Measurements from ENCODE around the gene HOXC13. TPM values are rescaled to one million over a fixed set of nuclear protein-coding genes. Genes with fewer than 3 reads are reported as not detected.
A peak's percentile ranks its signal among the peaks of the same experiment; 100 is the strongest.

HOXC13 gene
- total and polyA plus RNA-seq, 2 experiments from 2014 or later: 0.10 TPM; not detected in 1

- H3K27ac Mint-ChIP-seq: no peak overlapping the region
- peaks cover 40% of the 10 kb centered on the region for H3K4me1 Mint-ChIP-seq
- TF ChIP-seq JUNB (IDR thresholded peaks at IDR 0.05; ENCODE audit: unreplicated experiment): no peak
- TF ChIP-seq ZNF462 (CRISPR knock-in tag; IDR thresholded peaks at IDR 0.05): no peak
- no peak for TF ChIP-seq ZNF331 (CRISPR knock-in tag; IDR thresholded peaks at IDR 0.05; ENCODE audit: low read depth)
- no peak for TF ChIP-seq CREB1 (CRISPR knock-in tag; IDR thresholded peaks at IDR 0.05; ENCODE audit: low read depth)
- no peak for TF ChIP-seq REST (IDR thresholded peaks at IDR 0.05; ENCODE audit: unreplicated experiment)
- peak; percentile 92 for TF ChIP-seq EZH2 (IDR thresholded peaks at IDR 0.05; ENCODE audit: low read depth, unreplicated experiment)
- H4K20me1 ChIP-seq (replicated peaks; ENCODE audit: insufficient read depth): peaks cover 44% of the 10 kb centered on the region
- H3K4me3 ChIP-seq: no peak overlapping the region
- ATAC-seq (no peak), DNase-seq (ENCODE audit: low spot score) (no peak)
- H3K27ac ChIP-seq (ENCODE audit: low read depth): no peak overlapping the region
- H3K9me2 ChIP-seq (ENCODE audit: insufficient read depth): no peaks in the 10 kb centered on the region
- H3K79me2 ChIP-seq (replicated peaks; ENCODE audit: insufficient read depth): no peaks in the 10 kb centered on the region
- H3K36me3 Mint-ChIP-seq (ENCODE audit: low read depth): no peaks in the 10 kb centered on the region; the same call in 2 of the 3 replicates
- peaks cover 100% of the 10 kb centered on the region for H3K27me3 ChIP-seq (ENCODE audit: insufficient read depth)
- no peak overlapping the region for H2AFZ ChIP-seq
- peaks cover 5% of the 10 kb centered on the region; the same call in 2 of the 3 replicates for H3K9me3 Mint-ChIP-seq
- H3F3A ChIP-seq (replicated peaks; ENCODE audit: low read depth): peaks cover 43% of the 10 kb centered on the region
- no peak overlapping the region; the same call in 2 of the 3 replicates for H3K4me3 Mint-ChIP-seq
- H3K4me1 ChIP-seq (ENCODE audit: insufficient read depth): peaks cover 42% of the 10 kb centered on the region
- peak overlapping the region; percentile 26; the same call in 1 of the 2 replicates for H3K4me2 ChIP-seq
- peaks cover 100% of the 10 kb centered on the region for H3K27me3 Mint-ChIP-seq (ENCODE audit: insufficient read depth, low read depth, poor library complexity)
- H3K36me3 ChIP-seq (ENCODE audit: insufficient read depth): no peaks in the 10 kb centered on the region
Observed at GRCh38 chr12:53991077-53991460, 52.4 kb downstream of the HOXC13 start.

Measured in GM23338 (cell line).